ENCODE results near the gene CHID1.

Gene CHID1

DNA sequence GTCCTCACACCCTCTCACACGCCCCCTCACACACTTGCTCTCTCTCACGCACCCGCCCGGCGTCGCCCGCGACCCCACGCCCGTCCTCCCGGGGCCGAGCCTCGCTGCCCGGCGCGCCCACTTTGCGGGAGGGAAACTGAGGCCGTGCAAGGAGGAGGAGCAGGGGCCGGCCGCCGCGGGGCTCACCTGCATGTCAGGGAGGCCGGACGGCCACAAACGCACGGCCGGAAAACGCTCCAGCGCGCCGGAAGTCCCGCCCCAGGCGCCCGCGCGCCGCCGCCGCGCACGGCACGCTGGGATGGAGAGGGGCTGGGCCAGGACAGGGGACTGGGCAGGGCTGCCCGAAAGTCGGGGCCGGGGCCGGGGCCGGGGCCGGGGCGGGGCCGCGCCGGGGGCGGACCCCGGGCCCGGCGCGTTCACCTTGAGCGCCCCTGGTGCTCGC lies at the start of gene CHID1:
TSS of gene CHID1 (minus strand) at position 222 of the 442 bp plus-strand sequence. CDS start 5,994 bp downstream, outside the sequence.
- DNase-seq (ENCODE audit: low read depth), result peak; percentile 33

DNA sequence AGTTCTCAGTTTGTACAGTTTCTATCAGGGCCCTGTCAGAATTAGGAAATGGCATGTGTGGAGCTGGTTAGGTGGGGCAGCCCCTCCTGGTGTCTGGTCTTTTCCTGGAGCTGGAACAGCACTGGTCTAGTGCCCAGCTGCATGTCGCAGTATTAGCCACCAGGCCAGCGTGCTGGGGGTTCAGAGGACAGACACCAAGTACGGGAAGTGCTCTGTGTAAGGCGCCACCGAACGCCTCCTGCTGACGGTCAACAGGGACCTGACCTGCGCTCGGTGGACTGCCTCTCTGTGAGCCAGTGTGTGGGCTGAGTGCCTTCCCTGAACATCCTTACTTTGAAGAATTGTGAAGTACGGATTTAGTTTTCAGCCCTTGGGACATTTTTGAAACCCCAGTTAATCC lies 49.0 kb upstream of the CHID1 start:
- DNase-seq (ENCODE audit: low read depth), result no peak

DNA sequence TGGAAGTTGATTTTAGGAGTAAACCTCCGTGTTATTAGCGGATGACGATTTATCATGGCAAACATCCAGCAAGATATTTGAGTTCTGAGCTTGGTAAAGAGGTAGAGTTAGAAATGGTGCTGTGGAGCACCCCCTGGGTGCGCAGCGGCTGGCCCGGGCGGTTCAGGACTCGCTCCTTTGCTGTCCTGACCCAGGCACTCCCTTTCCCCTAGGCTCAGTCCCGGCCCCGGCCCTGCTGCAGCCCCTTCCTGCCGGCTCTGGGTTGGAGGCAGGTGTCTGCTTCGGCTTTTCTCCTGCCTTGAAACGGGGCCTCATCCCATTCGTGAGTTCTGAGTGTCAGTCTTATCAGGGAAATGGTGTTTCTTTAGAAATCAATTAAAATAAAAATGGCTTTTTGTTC lies 48.4 kb upstream of the CHID1 start:
- DNase-seq (ENCODE audit: low read depth), result no peak

DNA sequence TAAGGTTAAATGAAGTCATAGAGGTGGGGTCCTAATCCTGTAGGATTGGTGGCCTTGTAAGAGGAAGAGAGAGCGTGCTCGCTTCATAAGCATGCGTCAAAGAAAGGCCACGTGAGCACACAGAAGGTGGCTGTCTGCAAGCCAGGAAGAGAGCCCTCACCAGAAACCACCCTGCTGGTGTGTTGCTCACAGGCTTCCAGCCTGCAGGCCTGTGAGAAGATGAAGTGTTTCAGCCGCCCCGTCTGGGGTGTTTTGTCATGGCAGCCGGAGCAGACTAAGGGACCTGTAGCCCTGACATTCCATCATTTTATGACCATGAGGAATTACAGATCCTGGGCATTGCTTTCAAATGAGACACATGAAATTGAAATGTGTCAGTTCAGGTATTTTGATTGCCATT lies 47.5 kb upstream of the CHID1 start:
- no peak for DNase-seq (ENCODE audit: low read depth)

DNA sequence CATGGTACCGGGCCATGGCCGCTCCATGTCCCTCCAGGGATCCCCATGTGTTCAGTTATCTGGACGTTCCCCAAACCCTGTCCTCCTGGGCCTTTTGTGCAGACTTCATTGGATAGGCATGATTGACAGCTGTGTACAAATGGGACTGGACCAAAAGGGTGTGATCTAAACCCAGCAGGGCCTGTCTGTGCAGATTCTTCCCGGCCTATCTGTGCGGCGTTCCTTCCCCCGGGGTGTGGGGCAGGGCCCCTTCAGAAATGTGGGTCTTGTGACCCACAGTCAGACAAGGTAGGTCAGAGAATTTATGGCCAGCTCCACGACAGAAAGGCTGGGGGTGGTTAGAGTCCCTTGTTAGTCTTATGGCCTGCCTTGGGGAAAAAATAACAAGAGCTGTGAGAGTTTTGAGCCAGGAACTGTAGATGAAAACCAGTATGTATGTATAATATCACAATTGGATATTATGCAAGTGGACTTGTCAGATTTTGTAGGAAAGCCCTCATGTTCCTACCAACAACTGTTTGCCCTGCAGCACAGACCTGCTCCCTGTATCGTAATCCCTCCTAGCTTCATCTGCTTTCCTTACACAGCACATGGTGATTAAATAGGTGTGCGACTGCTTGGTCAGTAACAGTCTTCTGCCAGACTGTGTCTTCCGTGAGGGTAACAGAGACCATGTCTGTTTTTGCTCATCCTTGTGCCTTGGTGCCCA lies 46.8 kb upstream of the CHID1 start:
- no peak for DNase-seq (ENCODE audit: low read depth)

DNA sequence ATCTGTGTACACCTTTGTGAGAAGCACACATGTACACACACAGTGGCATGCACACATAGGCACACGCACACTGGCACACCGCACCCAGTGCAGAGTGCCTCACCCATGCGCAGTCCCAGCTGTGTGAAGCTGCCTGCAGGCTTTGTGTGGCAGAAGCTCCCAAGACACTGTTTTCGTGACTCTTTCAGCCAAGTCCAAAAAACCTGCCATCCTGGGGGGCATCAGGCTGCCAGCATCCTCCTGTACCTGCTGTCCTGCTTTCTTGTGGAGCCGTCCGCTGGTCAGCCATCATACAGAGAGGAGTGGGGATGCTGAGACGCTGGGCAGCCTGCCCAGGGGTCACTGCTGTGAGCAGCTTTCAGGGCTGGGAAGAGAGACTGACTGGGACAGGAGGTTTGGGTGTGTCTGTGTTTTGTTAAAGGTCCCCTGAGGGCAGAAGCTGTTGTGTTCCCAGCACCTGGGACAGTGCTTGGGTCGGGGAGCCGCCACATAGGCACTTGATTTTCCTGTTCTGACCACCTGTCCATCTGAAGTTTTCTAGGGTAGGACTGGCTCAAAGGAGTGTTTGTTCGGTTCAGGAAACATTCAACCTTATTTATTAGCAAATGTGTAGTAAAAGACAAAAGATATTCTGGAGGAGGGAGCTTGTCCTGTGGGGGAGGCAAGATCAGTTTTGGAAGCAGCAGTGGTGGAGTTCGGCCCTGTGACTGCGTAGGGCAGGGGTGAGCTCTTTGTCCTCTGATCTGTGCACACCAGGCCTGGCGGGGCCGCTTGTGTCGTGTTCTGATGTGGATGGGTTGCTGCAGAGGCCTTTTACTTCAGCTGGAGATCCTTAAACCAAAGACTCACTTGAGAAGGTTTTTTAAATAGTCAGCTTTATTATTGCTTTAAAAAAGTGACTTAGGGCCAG lies 44.8 kb upstream of the CHID1 start:
- no peak for DNase-seq (ENCODE audit: low read depth)

DNA sequence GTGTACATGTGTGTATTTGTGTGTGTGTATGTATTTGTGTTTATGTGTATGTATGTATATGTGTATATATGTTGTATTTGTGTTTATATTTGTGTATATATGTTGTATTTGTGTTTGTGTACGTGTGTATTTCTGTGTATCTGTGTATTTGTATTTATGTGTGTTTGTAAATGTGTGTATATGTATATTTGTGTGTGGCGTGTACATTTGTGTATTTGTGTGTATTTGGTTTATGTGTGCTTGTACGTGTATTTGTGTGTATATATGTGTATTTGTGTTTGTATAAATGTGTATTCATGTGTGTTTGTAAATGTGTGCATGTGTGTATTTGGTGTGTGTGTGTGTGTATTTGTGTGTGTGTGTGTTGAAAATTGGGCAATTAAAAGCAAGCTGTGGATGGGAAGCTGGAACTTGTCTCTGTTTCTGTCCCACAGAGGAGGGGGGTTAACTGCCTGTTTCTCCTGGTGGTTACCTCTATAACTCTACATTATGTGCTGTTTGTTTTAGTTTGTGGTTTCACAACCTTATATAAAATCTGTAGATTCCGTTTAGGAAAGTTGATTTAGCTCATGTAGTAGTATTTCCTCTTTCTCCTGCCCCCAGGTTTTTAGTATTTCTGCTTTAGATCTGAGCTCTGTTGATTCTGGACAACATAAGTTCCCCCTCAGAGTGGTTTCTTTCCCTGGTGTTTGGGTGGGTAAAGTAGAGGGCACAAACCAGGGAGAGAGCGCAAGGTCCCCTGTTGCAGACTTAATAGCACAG lies 44.0 kb upstream of the CHID1 start:
- no peak for DNase-seq (ENCODE audit: low read depth)

DNA sequence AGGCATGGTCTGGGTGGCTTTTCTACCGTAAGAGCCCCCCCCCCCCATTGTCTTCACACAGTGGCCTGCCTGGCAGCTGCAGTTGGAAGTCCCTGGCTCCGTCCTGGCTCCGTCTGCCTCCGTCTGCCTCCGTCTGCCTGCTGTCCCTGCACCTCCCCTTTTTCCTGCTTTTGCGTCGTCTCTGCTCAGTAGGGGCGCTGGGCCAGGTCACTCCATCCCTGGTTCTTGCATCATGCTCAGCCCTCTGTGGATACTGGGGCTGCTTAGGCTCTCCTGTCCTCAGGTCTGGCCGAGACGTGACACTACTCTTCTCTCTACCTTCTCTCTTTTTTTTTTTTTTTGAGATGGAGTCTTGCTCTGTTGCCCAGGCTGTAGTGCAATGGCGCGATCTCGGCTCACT lies 42.9 kb upstream of the CHID1 start:
- DNase-seq (ENCODE audit: low read depth), result no peak

DNA sequence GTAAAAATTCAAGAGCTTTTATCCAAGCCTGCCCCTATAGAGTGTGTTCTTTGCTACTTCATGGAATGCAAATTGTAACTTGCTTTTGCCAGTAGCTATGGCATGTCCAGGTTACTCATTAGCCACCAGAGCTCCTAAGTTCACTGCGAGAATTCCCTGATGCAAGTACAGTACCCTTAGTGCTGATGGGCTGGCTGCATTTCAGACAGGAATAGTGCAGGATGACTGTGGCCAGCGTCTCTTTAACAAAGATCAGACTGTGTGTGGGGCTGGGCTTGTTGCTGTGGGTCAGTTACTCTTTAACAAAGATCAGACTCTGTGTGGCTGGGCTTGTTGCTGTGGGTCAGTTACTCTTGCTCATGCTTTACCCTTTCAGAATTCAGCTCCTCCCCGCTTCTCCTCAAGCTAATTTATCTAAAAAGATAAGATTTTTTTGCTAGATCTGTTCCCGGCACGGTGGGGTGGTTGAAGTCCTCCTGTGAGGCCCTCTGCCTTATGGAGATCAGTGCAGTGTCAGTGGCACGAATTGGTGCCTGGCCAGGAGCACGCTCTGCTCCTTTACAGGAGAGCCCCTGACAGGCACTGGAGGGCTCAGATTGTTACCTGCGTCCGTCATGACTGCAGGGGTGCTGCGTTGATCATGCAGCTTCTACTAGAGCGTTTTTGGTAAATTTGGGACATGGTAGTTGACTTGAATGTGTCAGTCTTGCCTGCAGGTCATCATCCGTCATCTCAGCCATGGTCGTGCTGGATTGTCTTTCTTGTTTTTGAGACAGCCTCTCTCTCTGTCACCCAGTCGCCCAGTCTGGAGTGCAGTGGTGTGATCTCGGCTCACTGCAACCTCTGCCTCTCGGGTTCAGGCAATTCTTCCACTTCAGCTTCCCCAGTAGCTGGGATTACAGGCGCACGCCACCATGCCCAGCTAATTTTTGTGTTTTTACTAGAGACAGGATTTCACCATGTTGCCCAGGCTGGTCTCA lies 42.1 kb upstream of the CHID1 start:
- no peak for DNase-seq (ENCODE audit: low read depth)

DNA sequence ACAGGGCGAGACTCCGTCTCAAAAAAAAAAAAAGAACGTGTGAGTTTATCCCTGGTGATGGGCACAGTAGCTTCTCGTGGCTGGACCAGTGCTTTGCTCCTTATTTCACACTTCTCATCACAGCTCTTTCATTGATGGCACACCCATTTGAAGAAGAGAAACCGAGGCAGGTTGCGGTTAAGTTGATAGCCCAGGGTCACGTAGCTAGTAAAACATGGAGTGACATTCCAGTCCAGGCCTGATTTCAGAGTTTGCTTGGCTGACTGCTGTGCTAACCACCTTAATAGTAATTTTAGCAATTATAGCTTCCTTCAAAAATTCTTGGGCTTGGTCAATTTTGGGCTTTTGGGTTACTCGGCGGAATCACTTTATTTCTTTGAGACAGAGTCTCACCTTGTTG lies 40.9 kb upstream of the CHID1 start:
- no peak for DNase-seq (ENCODE audit: low read depth)

DNA sequence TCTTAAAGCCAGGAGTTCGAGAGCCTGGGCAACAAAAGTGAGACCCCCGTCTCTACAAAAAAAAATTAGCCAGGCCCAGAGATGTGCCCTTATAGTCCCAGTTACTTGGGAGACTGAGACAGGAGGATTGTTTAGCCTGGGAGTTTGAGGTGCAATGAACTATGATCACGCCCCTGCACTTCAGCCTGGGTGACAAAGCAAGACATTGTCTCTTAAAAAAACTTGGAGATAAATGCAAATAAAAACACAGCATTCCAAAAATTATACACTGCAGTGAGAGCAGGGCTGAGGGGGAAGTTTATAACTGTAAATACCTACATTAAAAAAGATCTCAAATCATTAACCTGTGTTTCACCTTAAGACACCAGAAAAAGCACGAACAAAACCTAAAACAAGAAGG lies 37.1 kb upstream of the CHID1 start:
- no peak for DNase-seq (ENCODE audit: low read depth)

DNA sequence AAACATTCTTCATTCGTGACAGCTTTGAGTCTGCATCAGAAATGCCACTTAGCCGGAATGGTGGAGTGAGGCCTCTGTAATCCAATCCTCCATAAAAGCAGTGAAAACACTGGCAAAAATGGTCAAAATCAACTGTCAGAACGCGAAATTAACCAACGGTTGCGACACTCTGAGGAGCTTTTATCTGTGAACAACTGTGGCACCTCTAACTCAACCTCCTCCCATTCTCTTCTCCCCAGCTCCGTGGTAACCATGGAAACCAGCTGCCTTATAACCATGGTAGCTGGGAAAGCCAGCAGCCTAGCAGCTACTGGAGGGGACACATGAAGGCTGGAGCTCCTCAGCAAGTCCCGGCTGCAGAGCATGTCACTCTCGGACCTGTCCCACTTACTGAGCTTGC lies 35.4 kb upstream of the CHID1 start:
- no peak for DNase-seq (ENCODE audit: low read depth)

DNA sequence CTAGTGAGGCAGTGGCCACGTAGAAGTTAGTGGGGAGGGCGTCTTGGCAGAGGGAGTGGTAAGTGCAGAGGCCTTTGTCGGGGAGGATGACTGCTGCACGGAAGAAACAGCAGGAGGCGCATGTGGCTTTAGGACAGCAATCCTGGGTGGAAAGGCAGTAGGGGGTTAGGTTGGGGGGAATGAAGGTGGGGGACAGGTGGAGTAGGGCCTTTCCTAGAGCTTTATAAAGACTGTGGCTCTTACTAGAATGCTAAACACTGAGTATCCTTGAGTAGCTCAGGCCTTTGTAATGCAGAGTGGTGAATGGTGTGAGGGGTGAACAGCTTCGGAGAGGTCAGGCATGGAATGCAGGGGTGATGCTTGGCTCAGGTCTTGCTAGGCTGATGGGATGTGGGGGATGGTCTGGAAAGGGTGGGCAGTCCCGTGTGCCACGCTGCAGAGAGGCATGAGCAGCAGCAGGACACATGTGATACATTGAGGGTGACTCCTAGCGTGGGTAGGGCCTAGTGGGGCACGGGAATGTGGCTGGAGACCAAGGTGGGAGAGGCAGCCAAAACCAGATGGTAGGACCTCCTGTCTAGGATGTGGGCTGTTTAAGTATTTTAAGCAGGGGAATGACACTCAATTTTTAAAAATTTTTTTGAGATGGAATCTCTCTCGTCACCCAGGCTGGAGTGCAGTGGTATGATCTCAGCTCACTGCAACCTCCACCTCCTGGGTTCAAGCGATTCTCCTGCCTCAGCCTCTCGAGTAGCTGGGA lies 34.3 kb upstream of the CHID1 start:
- peak; percentile 17 for DNase-seq (ENCODE audit: low read depth)

DNA sequence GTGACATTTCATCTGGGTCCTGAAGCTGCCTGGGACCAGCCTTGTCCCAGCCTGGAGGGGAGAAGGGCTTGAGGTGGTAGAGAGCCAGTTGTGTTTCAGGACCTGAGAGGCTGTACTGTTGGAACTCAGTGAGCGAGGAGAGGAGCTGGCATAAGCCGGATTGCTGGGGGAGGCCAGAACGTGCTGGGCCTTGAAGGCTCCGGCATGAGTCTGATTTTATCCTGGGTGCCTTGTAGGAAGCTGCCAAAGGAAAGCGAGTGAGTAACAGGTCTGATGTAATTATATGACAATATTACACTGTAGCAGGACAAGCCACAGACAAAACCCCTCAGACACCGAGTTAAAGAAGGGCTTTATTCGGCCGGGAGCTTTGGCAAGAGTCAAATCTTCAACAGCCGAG lies 32.2 kb upstream of the CHID1 start:
- peak; percentile 61 for DNase-seq (ENCODE audit: low read depth)

DNA sequence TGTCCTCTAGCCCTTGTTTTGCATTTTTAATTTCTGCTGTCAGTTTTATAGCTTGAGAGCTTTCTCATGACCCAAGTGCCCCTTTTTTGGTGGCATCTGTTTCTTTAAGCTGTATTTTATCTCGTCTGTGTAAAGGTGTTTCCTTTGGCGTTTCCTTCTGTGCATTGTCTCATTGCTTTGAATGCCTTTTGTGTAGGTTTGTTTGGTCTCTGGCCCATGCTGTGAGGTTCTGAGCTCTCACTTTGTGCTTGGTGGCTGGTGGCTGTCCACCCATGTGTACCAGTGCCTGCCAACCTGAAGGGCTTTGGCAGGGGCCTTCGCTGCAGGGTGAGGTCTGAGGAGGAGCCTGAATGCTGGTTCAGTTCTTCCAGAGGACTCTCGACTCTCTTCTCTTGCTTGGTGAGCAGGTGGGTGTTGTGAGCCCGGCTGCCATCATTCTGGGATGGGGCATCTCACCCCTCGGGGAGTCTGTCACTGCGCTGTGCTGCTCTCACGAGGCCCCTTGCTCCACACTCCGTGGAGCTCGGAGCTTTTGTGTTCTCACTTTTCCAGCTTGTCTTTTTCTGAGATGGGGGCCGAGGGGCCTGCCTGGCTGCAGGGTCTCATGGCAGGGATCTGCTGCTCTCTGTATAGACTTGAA lies 30.0 kb upstream of the CHID1 start:
- no peak for DNase-seq (ENCODE audit: low read depth)

DNA sequence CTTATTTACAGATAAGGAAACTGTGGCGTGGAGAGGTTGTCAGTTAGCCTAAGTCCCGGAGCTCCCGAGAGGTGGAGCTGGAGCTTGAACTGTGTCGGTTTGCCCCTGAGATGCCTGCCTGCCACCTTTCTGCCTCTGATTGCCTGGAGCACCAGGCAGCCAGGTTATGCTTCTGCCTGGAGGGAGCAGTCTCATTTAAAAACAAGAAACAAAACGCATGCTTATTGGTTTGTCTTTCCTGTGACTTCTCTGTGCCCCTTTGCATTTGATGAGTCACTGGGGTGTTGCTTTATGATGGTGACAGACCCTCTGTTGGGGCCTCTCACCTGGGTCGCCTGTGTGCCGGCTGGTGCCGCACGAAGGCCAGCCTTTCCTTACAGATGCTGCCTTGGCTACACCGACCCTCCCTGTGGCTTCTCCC lies 27.2 kb upstream of the CHID1 start:
- no peak for DNase-seq (ENCODE audit: low read depth)

DNA sequence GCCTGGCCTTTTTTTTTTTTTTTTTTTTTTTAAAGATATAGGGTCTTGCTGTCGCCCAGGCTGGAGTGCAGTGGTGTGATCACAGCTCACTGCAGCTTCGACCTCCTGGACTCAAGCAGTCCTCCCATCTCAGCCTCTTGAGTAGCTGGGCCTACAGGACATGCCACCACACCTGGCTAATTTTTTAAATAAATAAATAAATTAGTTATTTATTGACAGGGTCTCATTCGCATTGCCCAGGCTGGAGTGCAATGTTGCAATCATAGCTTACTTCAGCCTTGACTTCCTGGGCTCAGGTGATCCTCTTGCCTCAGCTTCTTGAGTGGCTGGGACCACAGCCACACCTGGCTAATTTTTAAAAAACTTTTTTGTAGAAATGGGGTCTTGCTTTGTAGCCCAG lies 25.6 kb upstream of the CHID1 start:
- no peak for DNase-seq (ENCODE audit: low read depth)

DNA sequence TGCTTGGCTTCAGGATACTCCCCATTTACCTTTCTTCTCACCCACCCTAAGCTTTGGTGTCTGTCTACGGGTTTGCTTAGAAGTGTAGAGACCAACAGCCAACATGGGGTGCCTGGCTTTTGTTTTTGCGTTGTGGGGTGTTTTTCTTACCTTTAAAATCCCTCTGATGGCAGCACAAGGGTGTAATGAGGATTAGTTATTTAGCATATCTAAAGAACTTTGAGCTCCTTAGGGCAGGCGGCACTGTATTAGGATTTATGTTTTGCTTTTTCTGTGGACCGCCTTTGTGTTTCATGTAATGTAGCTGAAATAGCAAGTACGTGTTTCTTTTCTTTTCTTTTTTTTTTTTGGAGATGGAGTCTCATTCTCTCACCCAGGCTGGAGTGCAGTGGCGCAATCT lies 23.9 kb upstream of the CHID1 start:
- DNase-seq (ENCODE audit: low read depth), result no peak

DNA sequence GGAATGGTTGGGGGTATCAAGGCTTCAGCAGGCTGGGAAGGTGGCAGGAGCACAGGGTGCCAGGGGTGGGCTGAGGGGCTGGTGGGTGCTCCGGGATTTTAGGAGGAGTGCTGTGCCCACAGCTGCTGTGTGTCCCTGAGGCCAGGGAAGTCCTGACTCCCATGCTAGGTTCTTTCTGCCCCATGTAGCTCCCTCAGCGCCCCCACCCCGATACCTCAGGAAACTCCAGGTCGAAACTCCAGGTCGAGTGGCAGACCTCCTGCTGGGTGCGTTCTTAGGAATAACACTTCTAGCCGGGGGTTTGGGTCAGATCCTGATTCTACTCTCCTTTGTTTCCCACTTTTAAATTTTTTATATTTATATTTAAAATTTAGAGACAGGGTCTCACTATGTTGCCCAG lies 23.3 kb upstream of the CHID1 start:
- no peak for DNase-seq (ENCODE audit: low read depth)
